GM15510 (cell line): Measurements from ENCODE around the gene FUBP3.

ENCODE experiments used
- POLR2A ChIP-seq: IDR thresholded peaks from 3 replicates; pipeline ENCODE4 v1.6.1; 2011; ENCODE audit warnings: borderline replicate concordance; ENCODE audit not compliant: insufficient read length; ENCODE audit errors: extremely low read depth

FUBP3 gene

GRCh38 chr9:130687615-130688014 lies 108.2 kb downstream of the FUBP3 start:
- no peak for TF ChIP-seq POLR2A
